HL-60 (cell line): Measurements from ENCODE around the gene FBN1.

Source experiments
- DNase-seq, 2 experiments: peaks; one replicate each; pipeline ENCODE4 v3.0.0-alpha.2; 2010 to 2020; ENCODE audit warnings: low read depth in 1 of 2, low spot score in 1 of 2
- H3K27ac ChIP-seq: fragments of 250-450 bp; sonication (Bioruptor Pico); replicated peaks from 2 replicates; pipeline ENCODE4 v1.5.1; 2020; ENCODE audit warnings: mild to moderate bottlenecking, moderate library complexity
- H3K27me3 ChIP-seq: fragments of 250-450 bp; sonication (Bioruptor Pico); 2 replicates; pipeline ENCODE4 v1.5.1; 2021; ENCODE audit warnings: mild to moderate bottlenecking, moderate library complexity; ENCODE audit not compliant: insufficient read depth, poor library complexity, severe bottlenecking
- H3K4me3 ChIP-seq: replicated peaks from 2 replicates; pipeline ENCODE4 v1.5.1; 2011; ENCODE audit warnings: mild to moderate bottlenecking, control low read depth, low read length; ENCODE audit not compliant: insufficient read depth
- GABPA ChIP-seq: IDR thresholded peaks from 2 replicates; pipeline ENCODE4 v1.6.1; 2012; ENCODE audit warnings: low read depth
- POLR2AphosphoS5 ChIP-seq: IDR thresholded peaks from 2 replicates; pipeline ENCODE4 v1.6.1; 2012; ENCODE audit warnings: low read depth
- REST ChIP-seq: IDR thresholded peaks from 2 replicates; pipeline ENCODE4 v1.6.1; 2012; ENCODE audit warnings: low read depth; ENCODE audit not compliant: insufficient replicate concordance
- SPI1 ChIP-seq: IDR thresholded peaks from 2 replicates; pipeline ENCODE4 v1.6.1; 2012; ENCODE audit warnings: low read depth, mild to moderate bottlenecking, borderline replicate concordance
- TF ChIP-seq, protein P1 (sequence below): IDR thresholded peaks from one replicate; pipeline ENCODE4 v1.5.1; 2011; ENCODE audit warnings: low read length, control low read depth, inconsistent platforms; ENCODE audit not compliant: insufficient read depth

The FBN1 gene

GRCh38 chr15:48622237-48622636 lies 23.3 kb downstream of the FBN1 start:
- Histone ChIP-seq H3K4me3 (no peak overlapping the region), H3K27me3 (no peaks in the 10 kb centered on the region), H3K27ac (no peak overlapping the region)
- no peak for DNase-seq
- TF ChIP-seq REST (no peak), SPI1 (no peak), POLR2AphosphoS5 (no peak), GABPA (no peak)
- TF ChIP-seq, protein P1, sequence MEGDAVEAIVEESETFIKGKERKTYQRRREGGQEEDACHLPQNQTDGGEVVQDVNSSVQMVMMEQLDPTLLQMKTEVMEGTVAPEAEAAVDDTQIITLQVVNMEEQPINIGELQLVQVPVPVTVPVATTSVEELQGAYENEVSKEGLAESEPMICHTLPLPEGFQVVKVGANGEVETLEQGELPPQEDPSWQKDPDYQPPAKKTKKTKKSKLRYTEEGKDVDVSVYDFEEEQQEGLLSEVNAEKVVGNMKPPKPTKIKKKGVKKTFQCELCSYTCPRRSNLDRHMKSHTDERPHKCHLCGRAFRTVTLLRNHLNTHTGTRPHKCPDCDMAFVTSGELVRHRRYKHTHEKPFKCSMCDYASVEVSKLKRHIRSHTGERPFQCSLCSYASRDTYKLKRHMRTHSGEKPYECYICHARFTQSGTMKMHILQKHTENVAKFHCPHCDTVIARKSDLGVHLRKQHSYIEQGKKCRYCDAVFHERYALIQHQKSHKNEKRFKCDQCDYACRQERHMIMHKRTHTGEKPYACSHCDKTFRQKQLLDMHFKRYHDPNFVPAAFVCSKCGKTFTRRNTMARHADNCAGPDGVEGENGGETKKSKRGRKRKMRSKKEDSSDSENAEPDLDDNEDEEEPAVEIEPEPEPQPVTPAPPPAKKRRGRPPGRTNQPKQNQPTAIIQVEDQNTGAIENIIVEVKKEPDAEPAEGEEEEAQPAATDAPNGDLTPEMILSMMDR, result no peak

DNA sequence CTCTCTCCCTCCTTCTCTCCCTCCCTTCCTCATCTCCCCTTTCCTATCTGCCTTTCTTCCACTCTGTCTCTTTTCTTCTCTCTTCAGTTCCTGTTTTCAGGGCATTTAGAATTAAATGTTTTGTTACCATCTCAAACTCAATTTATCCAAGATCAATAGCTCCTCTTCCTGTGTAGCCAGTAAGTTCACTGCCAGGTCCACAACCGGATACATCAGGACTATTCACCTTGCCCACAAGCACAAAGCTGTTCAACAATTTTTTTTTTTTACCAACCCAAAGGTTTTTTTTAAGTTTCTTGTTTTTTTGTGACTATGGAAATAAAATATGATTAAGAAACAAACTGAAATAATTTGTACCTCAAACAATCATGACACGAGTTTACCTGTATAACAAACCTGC lies 26.1 kb downstream of the FBN1 start:
- Histone ChIP-seq H3K4me3 (no peak overlapping the region), H3K27ac (no peak overlapping the region), H3K27me3 (no peaks in the 10 kb centered on the region)
- TF ChIP-seq SPI1 (peak; percentile 13; the same call in 1 of the 2 replicates), GABPA (no peak)
- DNase-seq, result no peak

GRCh38 chr15:48617619-48618018 lies 27.9 kb downstream of the FBN1 start:
- Histone ChIP-seq H3K27me3 (no peaks in the 10 kb centered on the region), H3K4me3 (no peak overlapping the region), H3K27ac (peak overlapping the region; percentile 62)
- TF ChIP-seq REST (peak; percentile 39), GABPA (no peak), SPI1 (peak; percentile 94), POLR2AphosphoS5 (peak; percentile 92)
- TF ChIP-seq, protein P1, result no peak
- peak; percentile 27 to 86 for DNase-seq

- no peak for DNase-seq
- Histone ChIP-seq H3K27me3 (no peaks in the 10 kb centered on the region), H3K27ac (no peak overlapping the region), H3K4me3 (no peak overlapping the region)
- TF ChIP-seq, protein P1, result no peak
These were observed 29.3 kb downstream of the FBN1 start for GRCh38 chr15:48616216-48616615.
